NCI-H146 (cell line): ENCODE measurements around the gene ARNT2.

Experiments
- DNase-seq: peaks from one replicate; lab custom pipeline; 2025; lab: John Stamatoyannopoulos, UW

The ARNT2 gene

DNA sequence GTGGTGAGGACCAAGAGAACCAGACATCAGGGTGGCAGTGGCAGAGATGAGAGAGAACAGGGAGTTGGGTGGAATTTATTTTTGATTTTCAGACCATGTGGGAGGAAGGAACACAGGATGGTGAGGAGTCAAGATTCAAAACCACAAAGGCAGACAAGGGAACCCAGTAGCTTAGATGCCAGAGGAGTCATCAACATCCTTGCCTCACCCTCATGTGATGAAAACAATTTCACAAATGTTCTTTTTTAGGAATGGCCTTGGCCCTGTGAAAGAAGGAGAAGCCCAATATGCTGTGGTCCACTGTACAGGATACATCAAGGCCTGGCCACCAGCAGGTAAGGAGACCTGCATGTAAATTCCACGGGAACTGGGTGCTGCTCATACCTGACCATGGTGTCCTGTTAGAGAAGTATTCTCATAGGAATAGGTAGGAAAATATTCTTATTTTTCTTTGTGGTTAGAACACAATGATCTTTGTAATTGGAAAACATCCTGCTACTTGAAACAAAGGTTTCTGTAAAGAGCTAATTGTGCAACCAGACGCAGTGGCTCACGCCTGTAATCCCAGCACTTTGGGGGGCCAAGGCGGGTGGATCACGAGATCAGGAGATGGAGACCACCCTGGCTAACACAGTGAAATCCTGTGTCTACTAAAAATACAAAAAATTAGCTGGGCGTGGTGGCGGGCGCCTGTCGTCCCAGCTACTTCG is 110.0 kb downstream of the ARNT2 start:
- DNase-seq: no peak

- DNase-seq: no peak
Observed at GRCh38 chr15:80517290-80517689, 113.1 kb downstream of the ARNT2 start.

GRCh38 chr15:80518522-80518921 is 114.3 kb downstream of the ARNT2 start:
- no peak for DNase-seq

- no peak for DNase-seq
Observed at GRCh38 chr15:80523746-80524145, 119.6 kb downstream of the ARNT2 start.

- DNase-seq: no peak
Observed at GRCh38 chr15:80525853-80526252, 121.7 kb downstream of the ARNT2 start.

DNA sequence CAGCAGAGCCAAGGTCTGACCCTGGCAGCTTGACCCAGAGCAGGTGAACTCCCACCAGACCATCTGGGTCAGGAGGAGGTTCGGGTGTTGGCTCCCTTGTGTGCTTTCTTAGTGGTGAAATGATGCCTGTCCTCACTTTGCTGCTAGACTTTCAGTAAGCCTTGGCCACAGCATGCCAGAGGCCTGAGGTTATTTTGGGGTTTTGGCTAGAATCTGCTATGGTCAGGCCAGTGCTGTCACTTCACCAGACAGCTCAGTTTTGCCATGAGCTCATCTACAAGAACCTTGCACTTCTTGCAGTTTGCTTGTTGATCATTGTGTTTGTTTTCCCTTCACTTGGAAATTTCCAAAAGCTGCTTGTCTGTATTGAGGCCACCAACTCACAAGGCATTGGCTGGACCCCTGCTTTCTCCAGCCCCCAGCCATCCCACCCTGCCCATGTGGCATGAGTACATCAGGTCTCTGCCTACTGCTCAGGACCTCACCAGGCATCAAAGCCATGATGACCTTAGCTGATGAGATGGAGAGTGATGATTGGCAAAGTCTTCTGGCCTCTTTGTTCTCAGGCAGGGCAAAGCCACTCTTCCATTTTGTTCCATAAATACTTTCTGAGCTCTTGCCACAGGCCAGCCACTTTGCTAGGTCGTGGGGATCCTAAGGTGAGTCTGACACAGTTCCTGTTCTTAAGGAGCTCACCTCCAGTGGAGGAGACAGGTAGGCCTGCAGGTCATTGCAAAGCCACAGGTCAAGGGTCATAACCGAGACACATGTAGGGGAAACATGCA is 122.6 kb downstream of the ARNT2 start:
- DNase-seq: no peak

DNA sequence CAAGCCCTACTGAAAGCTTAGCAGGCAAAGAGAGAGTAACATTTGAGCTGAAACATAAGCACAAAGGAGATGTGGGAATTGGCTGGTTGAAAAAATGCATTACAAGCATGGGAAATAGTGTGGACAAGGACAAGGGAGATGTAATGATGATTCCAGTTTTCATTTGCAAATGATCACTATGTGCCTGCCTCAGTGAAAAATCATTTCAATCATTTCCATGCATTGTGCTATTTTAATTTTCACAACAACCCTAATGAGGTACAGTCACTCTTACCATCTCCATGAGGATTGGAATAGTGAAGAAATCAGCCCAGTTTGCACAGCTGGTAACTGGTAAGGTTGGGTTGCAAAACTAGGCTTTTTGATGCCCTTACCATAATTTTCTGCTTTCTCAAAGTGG is 123.2 kb downstream of the ARNT2 start:
- DNase-seq: no peak

- no peak for DNase-seq
Observed at GRCh38 chr15:80527961-80528360, 123.8 kb downstream of the ARNT2 start.

- no peak for DNase-seq
Observed at GRCh38 chr15:80530737-80531365, 126.7 kb downstream of the ARNT2 start.

DNA sequence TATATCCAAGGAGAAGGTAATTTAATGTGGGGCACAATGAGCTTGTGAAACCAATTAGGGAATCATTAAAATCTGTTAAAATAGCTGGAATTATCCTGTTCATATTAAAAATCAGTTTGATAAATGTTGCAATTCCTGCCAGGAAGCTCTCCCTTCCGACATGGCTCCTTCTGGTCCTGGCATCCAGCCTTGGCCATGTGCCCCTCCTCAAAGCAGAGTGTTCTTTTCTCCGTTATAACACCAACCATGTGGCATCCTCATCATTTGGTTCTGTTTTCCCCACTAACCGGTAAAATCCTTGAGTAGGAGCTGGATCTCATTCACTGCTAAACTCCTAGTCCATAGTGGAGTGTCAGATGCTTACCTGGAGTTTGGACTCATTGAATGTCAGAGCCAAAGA is 127.2 kb downstream of the ARNT2 start:
- no peak for DNase-seq

- DNase-seq: no peak
Observed at GRCh38 chr15:80531796-80532195, 127.6 kb downstream of the ARNT2 start.

DNA sequence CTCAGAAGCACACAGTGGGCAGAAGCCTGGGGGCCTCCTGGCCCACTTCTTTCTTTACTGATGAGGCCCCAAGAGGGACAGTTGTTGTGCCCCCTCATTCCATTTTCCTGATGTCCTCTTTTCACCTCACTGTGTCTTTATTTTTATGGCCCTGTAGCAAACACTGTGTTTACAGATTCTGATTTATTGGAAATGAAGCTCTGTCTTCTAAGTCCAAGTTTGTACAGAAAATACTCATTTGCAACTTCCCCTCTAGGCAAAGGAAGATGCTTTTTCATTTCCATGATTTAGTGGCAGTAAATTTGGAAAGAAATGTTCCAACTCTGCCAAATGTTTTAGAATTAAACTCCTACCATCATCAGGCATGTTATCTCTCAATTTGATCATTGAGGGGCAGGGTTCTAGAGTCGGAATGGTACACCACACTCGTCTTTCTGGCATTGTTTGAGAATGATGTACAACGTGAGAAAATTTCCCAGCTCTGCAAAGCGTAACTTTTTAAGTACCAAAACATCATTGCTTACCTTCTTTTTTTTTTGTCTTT is 129.7 kb downstream of the ARNT2 start:
- DNase-seq: no peak

DNA sequence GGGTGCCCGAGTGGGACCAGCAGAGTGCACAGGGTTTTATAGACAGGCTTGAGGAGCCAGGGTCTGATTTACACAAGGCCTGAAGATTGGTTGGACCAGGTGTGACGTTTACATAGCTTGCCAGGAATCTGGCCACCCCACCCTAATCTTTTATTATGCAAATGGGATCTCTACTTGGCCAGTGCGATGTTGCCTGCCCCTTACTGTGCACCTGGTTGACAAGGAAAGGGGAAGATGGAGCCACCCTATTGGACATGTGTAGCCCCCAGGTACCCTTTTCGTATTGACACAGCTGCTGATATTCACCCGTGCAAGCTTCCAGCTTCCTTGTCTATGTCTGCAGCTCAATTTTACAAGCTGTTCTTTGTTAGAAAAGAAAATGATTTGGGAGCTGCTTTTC is 132.0 kb downstream of the ARNT2 start:
- peak; percentile 98 for DNase-seq

DNA sequence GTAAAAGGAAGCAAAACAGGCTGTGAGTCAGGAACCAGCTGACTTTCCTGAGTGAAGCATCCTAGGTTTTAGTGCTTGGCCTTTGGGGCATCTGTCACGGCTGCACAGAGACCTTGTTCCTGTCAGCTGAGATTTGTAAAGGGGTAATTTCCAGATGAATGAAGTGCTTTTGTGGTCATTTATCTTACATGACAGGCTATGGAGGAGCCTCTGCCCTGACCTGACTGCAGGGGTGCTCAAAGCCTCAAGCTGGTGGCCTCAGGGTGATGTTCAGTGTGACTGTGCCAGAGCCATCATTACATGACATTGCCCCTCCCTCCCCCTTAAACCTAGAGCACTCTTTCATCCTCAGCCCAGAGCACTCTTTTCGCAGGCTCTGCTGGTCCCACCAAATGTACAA is 132.5 kb downstream of the ARNT2 start:
- DNase-seq: peak; percentile 89

DNA sequence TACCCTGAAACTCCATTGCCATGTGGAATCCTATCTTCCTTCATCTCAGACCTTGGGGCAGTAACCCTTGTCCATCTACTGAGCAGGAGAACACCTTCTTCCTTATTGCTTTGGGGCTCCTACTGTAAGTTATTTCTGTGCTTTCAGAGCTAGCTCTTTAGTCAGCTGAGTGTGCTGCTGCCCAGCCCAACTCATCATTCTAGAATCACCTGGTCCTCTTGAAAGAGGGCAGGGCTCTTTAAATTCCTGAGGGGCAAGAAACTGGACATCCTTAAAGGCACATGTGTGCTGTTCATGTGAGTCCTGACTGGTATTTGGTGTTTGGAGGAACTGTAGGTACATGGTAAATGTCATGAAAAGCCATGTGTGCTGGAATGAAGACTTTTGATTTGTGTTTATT is 140.9 kb downstream of the ARNT2 start:
- DNase-seq: no peak

DNA sequence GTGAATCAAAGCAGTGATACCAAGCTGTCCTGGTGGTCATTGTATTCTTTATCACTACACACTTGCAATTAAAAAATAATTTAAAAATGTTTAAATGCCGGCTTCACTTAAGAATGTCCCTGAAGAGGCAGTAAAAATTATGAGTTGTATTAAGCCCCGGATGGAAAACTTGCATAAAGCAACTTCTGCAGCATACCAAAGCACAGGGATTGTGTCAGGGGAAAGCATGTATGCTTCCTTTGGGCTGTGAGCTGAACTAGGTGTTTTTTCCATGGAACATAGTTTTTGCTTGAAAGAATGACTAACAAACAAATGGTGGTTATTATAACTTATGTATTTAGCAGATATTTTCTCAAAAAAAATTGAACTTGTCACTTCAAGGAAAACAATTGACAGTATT is 143.1 kb downstream of the ARNT2 start:
- DNase-seq: no peak

DNA sequence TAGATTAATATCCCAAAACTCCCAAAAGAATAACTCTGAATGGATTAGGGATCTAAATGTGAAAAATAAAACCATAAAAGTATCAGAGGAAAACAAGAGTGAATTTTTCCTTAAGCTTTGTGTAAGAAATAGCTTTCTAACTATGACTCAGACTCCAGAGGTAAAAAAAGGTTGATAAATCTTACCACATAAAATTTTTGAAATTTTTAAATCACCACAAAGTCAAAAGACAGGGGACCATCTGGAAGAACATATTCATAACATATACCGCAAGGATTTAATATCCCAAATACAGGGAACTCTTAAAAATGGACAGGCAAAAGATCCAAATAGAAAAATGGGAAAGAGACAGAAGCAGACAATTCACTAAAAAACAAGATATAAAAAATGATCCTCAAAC is 145.0 kb downstream of the ARNT2 start:
- DNase-seq: no peak

DNA sequence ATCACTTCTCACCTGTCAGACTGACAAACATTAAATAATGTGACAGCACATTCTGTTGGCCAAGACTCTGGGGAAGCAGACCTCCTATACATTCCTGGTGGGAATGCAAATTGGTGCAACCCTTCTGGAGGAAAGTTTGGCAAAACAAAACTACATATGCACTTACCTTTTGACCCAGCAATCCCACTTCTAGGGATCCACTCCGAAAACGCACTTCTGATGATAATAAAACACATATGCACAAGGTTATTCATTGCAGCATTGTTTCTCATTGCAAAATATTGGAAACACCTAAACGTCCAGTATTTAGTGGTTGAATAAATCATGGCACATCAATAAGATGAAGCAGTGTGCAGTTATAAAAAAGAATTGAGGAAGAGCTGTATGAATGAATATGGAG is 145.5 kb downstream of the ARNT2 start:
- no peak for DNase-seq

DNA sequence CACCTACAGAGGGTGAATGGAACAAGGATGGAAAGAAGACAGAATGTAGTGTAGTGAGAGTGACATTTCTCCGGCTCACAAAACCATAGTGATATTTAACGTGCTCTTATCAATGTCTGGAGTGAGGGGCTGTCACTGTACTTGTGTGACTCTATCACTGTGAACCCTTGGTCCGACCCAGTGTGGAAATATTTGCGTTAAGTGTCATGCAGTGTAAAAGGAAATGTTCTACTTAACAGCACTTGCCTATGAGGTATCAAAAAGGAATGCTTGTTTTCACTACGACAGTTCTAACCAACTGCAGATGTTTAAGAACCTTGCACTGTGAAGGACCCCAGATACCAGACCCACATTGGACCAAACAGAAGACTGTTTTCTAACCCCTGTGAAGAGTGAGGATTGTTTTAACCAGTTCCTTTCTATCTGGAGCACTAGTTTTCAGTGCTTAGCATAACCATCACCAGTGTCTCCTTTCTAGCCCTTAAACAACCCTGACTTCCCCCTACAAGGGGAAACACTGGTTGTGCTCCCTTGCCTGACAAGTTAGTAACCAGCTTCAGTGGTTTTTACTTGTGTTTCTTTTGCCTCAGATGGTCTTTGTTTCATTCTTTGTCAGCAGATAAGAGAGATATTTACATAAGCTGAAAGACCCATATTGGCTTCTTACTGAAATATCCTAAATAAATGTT is 146.2 kb downstream of the ARNT2 start:
- no peak for DNase-seq

DNA sequence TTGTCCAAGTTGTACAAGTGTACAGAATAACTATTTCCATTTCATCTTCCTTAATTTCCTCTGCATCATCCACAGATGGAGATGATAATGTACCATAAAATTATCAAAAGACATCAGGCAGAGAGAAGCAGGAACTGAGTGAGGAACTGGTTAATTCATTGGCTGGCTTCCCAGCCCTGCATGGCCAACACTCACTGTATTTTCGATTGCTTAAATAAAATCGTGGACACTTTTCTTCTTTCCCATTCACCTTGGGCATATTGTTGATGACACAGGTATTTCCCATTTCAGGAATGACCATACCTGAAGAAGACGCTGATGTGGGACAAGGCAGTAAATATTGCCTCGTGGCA is 146.7 kb downstream of the ARNT2 start:
- DNase-seq: no peak

- no peak for DNase-seq
Observed at GRCh38 chr15:80551348-80551747, 147.2 kb downstream of the ARNT2 start.

DNA sequence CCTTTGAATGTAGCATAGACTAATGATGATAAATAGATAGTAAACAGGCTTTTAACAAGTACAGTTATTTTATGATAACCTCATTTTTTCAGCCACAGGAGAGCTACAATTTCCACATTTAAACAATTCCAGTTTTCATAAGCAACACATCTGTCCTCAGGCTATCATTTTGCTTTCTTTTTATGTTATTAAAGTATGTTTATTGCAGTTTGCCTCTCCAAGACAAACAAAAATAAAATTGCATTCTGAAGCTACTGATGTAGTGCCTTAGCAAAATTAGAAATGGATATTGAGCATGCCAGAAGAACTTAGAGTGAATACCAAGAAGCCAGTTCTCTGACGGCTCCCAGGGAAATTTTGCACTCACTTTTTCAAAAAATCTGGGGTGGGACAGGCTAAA is 150.4 kb downstream of the ARNT2 start:
- DNase-seq: no peak
